Spleen (tissue), 11 donors: ENCODE data around the gene OLFM4. TPM values are rescaled to one million over a fixed set of nuclear protein-coding genes. Genes with fewer than 3 reads are reported as not detected.

ENCODE experiments used
- DNase-seq: peaks from one replicate; pipeline ENCODE4 v3.0.0-alpha.2; 2020
- H3K27ac ChIP-seq, 8 donors: fragments of 200-600 bp; sonication (generic) in 7 of 8; 1 replicate in 4 of 8; 2 replicates in 4 of 8; pipeline versions ENCODE4 v1.5.0 to v1.8.0; 2016 to 2021; ENCODE audit warnings: inconsistent platforms in 4 of 8, mild to moderate bottlenecking in 4 of 8, moderate library complexity in 1 of 8
- H3K27me3 ChIP-seq, 7 donors: fragments of 200-600 bp; sonication (generic) in 6 of 7; replicated peaks in 1 of 7; 1 replicate in 4 of 7; 2 replicates in 3 of 7; pipeline versions ENCODE4 v1.5.0 to v1.8.0; 2016 to 2021; ENCODE audit warnings: inconsistent platforms in 3 of 7, mild to moderate bottlenecking in 1 of 7
- H3K36me3 ChIP-seq, 6 donors: fragments of 200-600 bp; sonication (generic) in 5 of 6; 1 replicate in 4 of 6; 2 replicates in 2 of 6; pipeline versions ENCODE4 v1.5.0 to v1.8.0; 2016 to 2021; ENCODE audit warnings: inconsistent platforms in 2 of 6
- H3K4me1 ChIP-seq, 6 donors: fragments of 200-600 bp; sonication (generic) in 5 of 6; 1 replicate in 3 of 6; 2 replicates in 3 of 6; pipeline versions ENCODE4 v1.5.0 to v1.8.0; 2016 to 2021; ENCODE audit warnings: inconsistent platforms in 3 of 6
- H3K4me3 ChIP-seq, 8 donors: fragments of 200-600 bp; sonication (generic) in 7 of 8; 1 replicate in 4 of 8; 2 replicates in 4 of 8; pipeline versions ENCODE4 v1.5.0 to v1.8.0; 2016 to 2021; ENCODE audit warnings: inconsistent platforms in 4 of 8, mild to moderate bottlenecking in 4 of 8, moderate library complexity in 2 of 8
- H3K9me3 ChIP-seq, 8 donors: fragments of 200-600 bp; sonication (generic) in 7 of 8; 1 replicate in 4 of 8; 2 replicates in 4 of 8; pipeline versions ENCODE4 v1.5.0 to v1.8.0; 2016 to 2021; ENCODE audit warnings: inconsistent platforms in 4 of 8
- CTCF ChIP-seq, 11 experiments: fragments of 200-600 bp in 7 of 11; fragments of 450-650 bp in 4 of 11; sonication (generic) in 4 of 11; IDR thresholded peaks in 8 of 11; conservative IDR thresholded peaks in 3 of 11; 1 replicate in 7 of 11; 2 replicates in 4 of 11; pipeline versions ENCODE4 v1.4.0 to v1.8.0; 2016 to 2021; ENCODE audit warnings: antibody characterized with exemption in 11 of 11, inconsistent platforms in 4 of 11, mild to moderate bottlenecking in 1 of 11
- POLR2A ChIP-seq, 3 donors: fragments of 450-650 bp; IDR thresholded peaks; one replicate each; pipeline ENCODE4 v1.5.1; 2017; ENCODE audit warnings: antibody characterized with exemption in 3 of 3, mild to moderate bottlenecking in 1 of 3
- POLR2AphosphoS5 ChIP-seq, 3 donors: sonication (generic); formaldehyde crosslinking; IDR thresholded peaks; one replicate each; pipeline ENCODE4 v1.5.1; 2017; ENCODE audit warnings: antibody characterized with exemption in 3 of 3
- WGBS, 5 donors: extraction: QIAGEN DNeasy Blood & Tissue Kit in 3 of 5; methylation state at CpG; one replicate each; pipeline versions ENCODE4 v1.1.5 to v1.1.7; 2013 to 2018; 5-methylcytosine and 5-hydroxymethylcytosine counted together
- intact Hi-C: fragments of 100-400 bp; cut with DNase I; formaldehyde crosslinking; loops from one replicate; pipeline ENCODE4 v1.15.0; 2023; ENCODE audit warnings: low total_unique reads
- polyA plus RNA-seq, 3 donors: library from polyadenylated mRNA; stranded (reverse); fragments of 200-250 nt; gene quantifications; one replicate each; pipeline ENCODE4 v1.2.1, GENCODE V29; 2013
- total RNA-seq, 7 donors: library from RNA; depleted of rRNA in 3 of 7; stranded (reverse); fragments of >200 nt in 3 of 7; fragmentation: NEBNext Ultra II Directional in 4 of 7; extraction: Animal tissue kit (Norgen Biotek cat#: 25700) in 4 of 7; gene quantifications; one replicate each; pipeline versions ENCODE4 v1.1.0 to v1.2.1, GENCODE V29; 2016 to 2021
- donor health status: healthy with polysubstance abuse.
- donor health status: DM: no; HTN: no; CAD: no; lungs with moderate emphysema.
- donor health status: DM: no; HTN: no; CAD: no.
- donor health status: Bipolar disorder and iron deficiency.
- donor health status: healthy.
- donor health status: DM: no; HTN: no; CAD: no.
- donor health status: DM: yes; HTN: yes; CAD: no.

OLFM4 gene
- total and polyA plus RNA-seq, 10 donors, result 0.78 to 82.5 (median 3.9) TPM

- no peaks in the 10 kb centered on the region for H3K4me1 ChIP-seq
- no peak for DNase-seq
- H3K36me3 ChIP-seq, result no peaks in the 10 kb centered on the region
- no peak overlapping the region for H3K4me3 ChIP-seq
- TF ChIP-seq POLR2A (IDR thresholded peaks at IDR 0.05), result no peak
- intact Hi-C loops, result no loop called here
- H3K27me3 ChIP-seq, result peaks cover 0 to 7% (median 0%) of the 10 kb centered on the region in 7 donors
- no peak overlapping the region for H3K27ac ChIP-seq
- H3K9me3 ChIP-seq, result no peaks in the 10 kb centered on the region
- 59 to 79% (median 68%) methylated on average over 4 of the region's 4 CpGs for WGBS, 5 donors
Measured at GRCh38 chr13:53064731-53065130, 36.1 kb downstream of the OLFM4 start.

DNA sequence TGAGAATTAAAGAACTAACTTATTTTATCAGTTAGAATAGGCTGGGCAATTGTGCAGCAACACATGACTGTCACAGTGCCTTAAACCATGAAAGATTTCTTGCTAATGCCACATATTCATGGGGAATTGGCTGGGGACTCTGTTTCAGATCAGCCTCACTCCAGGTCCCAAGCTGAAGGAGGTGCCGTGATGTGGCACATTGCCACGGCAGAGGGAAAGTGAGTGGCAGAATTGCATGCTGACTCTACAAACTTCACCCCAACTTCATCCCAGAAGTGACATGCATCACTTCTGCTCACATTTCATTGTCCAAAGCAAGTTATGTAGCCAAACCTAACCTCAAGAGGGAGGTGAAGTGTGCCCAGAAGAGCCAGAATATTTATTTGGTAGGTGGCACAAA is 37.8 kb downstream of the OLFM4 start:
- peaks cover 0 to 7% (median 0%) of the 10 kb centered on the region in 7 donors for H3K27me3 ChIP-seq
- TF ChIP-seq POLR2A (IDR thresholded peaks at IDR 0.05) (no peak), CTCF (IDR thresholded peaks at IDR 0.05 in 8 of 11, conservative IDR thresholded peaks at IDR 0.05 in 3 of 11) (no peak), POLR2AphosphoS5 (IDR thresholded peaks at IDR 0.05) (no peak)
- DNase-seq, result no peak
- no peaks in the 10 kb centered on the region for H3K36me3 ChIP-seq
- WGBS, 5 donors, result 87 to 99% (median 92%) methylated on average over 2 of the region's 2 CpGs
- intact Hi-C loops, result no loop called here
- H3K9me3 ChIP-seq, result no peaks in the 10 kb centered on the region
- no peaks in the 10 kb centered on the region for H3K4me1 ChIP-seq
- H3K4me3 ChIP-seq, result no peak overlapping the region
- H3K27ac ChIP-seq, result no peak overlapping the region

DNA sequence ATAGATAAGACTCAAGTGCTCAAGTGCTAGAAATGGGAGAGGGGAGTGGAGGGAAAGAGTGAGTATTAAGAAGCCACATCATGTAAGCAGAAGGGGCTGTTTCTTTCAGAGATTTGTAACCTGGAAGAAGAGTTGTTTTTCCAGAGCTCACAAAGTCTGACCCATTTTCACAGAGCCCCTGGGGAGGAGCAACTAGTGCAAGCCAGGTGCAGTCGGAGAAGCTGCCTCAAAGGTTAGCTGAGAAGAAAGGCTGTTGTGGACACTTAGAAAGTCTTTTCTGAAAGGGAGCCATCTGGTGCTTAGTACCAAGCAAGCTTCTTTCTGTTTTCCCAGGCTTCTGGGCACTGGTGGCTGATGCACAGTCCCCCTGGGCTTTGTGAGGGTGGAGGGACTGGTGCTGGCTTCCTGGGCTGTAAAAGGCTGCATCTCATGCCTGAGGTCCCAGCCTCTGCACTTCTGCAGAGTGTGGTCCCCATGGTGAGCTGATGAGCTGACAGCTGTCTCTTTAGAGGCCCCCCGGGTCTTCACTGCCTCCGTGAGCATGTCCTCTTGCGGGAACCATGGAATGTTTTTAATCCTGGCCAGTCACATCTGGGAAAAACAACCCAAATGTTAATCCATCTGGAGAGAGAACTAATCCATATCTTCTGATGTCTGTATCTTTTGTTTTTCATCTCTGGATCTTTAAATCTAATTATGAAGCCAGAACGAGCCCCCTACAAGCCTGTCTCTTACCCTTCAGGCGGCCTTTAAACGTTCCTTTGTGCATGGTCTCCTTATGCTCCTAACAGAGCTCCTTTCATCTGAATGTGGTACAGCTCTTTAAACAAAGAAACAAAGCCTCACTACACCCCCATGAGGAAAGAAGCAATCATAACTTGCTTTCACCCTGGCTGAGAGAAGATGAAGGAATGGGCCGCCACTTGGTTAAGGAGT is 40.2 kb downstream of the OLFM4 start:
- DNase-seq, result no peak
- no peak for TF ChIP-seq POLR2A (IDR thresholded peaks at IDR 0.05)
- no peak for TF ChIP-seq POLR2AphosphoS5 (IDR thresholded peaks at IDR 0.05)
- TF ChIP-seq CTCF (IDR thresholded peaks at IDR 0.05 in 8 of 11, conservative IDR thresholded peaks at IDR 0.05 in 3 of 11), result no peak
- Histone ChIP-seq H3K27me3 (peaks cover 0 to 7% (median 0%) of the 10 kb centered on the region in 7 donors), H3K36me3 (no peaks in the 10 kb centered on the region), H3K4me1 (no peaks in the 10 kb centered on the region), H3K4me3 (no peak overlapping the region), H3K27ac (no peak overlapping the region), H3K9me3 (no peaks in the 10 kb centered on the region)
- WGBS, 5 donors, result 76 to 83% (median 77%) methylated on average over 8 of the region's 8 CpGs
- intact Hi-C loops, result no loop called here

DNA sequence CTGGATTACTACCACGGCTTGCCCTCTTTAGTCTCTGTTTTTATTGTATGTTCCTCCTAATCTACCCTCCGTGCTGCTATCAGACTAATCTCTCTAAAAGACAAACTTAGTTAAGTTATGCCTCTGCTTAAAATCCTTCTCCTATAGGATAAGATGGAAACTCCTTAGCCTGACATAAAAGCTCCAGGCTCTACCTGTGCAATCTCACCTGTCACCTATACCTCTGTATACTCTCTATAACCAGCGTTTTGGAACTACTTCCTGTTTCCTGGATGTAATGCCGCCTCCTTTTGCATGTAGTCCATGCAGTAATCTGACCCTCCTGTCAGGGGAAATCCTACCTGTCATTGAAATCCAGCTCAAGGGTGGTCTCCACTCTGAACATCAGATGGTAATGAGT is 41.2 kb downstream of the OLFM4 start:
- 58 to 78% (median 63%) methylated on average over 4 of the region's 4 CpGs for WGBS, 5 donors
- Histone ChIP-seq H3K9me3 (no peaks in the 10 kb centered on the region), H3K27me3 (no peaks in the 10 kb centered on the region), H3K27ac (no peak overlapping the region), H3K36me3 (no peaks in the 10 kb centered on the region), H3K4me3 (no peak overlapping the region), H3K4me1 (no peaks in the 10 kb centered on the region)
- TF ChIP-seq POLR2A (IDR thresholded peaks at IDR 0.05), result no peak
- TF ChIP-seq CTCF (IDR thresholded peaks at IDR 0.05 in 8 of 11, conservative IDR thresholded peaks at IDR 0.05 in 3 of 11), result no peak
- TF ChIP-seq POLR2AphosphoS5 (IDR thresholded peaks at IDR 0.05), result no peak
- intact Hi-C loops, result no loop called here
- DNase-seq, result no peak
